HTERT RPE-1 (cell line): ENCODE measurements around the gene GSPT1.
"Not testable (repeated sequence)": the region's sequence is repeated elsewhere in the genome, so short reads cannot be mapped to it uniquely, and the experiment has no call there.

Experiments used
- in situ Hi-C: fragments of 300-500 bp; cut with MboI; formaldehyde crosslinking; loops from 4 replicates; pipeline ENCODE4 v1.14.3; 2020; ENCODE audit warnings: low sequenced_read_pairs

GSPT1 gene

DNA sequence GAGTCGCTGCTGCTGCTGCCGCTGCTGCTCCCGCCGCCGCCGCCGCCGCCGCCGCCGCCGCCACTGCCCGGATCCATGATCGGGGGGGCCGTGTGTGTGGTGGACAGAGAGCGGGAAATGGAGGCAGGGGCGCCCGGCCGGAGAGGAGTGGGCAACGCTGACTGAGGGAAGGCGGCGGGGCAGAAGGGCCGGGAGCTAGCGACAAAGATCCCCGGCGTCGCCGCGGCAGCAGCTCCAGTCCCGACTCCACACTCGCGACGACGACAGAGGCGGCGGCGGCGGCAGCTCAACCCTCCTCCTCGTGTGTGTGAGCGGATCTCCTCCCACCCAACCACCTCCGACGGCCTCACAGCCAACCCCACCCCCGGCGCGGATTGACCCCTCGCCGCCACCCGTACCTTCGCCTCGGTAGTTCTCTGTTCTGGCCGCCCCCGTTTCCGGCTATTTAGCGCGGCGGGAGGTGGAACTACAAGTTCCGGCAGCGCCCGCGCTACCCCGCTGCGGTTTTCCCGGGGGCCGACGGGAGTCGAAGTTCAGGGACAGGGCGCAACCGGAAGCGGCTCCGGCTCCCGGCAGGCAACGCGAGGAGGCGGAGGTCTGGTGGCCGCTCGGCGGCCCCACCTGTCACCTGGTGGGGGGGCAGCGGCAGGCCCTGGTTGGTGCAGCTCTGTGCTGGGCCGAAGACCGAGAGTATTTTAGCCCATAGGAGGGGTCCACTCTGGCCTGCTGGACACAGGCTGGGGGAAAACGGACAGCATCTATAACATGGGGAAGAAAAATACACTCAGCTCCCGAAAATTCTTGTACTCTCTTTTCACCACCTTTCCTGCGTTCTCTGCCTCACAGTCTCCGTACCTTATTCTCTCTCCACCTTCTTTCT, at the start of gene GSPT1:
Gene GSPT1 (minus strand): TSS at position 313 of the 880 bp plus-strand sequence. CDS start 236 bp downstream, at position 77.
- in situ Hi-C loops, result no loop called here

- in situ Hi-C loops, result no loop called here
Measured at GRCh38 chr16:11964761-11965551, 49.2 kb upstream of the GSPT1 start, which contains the start of gene TNFRSF17. TSS of gene TNFRSF17 (plus strand) at chr16:11965210. CDS start at chr16:11965325, 115 bp downstream.

GRCh38 chr16:11963706-11964105, 48.0 kb upstream of the GSPT1 start:
- in situ Hi-C loops, result no loop called here

DNA sequence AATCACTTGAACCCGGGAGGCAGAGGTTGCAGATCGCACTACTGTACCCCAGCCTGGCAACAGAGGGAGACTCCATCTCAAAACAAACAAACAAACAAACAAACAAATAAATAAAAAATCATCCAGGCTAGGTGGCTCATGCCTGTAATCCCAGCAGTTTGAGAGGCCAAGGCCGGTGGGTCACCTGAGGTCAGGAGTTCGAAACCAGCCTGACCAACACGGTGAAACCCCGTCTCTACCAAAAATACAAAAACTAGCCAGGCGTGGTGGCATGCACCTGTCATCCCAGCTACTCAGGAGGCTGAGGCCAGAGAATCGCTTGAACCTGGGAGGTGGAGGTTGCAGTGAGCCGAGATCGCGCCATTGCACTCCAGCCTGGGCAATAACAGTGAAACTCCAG, 47.2 kb upstream of the GSPT1 start:
- in situ Hi-C loops, result not testable (repeated sequence)

DNA sequence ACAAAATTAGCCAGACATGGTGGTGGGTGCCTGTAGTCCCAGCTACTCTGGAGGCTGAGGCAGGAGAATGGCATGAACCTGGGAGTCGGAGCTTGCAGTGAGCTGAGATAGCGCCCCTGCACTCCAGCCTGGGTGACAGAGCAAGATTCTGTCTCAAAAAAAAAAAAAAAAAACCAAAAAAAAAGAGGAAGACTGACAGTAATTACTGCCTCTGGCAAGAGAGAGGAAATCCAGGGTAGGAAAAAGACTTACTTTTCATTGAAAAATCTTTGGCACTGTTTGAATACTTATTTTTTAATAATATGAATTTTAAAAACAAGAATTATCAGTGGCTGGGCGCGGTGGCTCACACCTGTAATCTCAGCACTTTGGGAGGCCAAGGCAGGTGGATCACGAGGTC, 46.7 kb upstream of the GSPT1 start:
- in situ Hi-C loops, result not testable (repeated sequence)

DNA sequence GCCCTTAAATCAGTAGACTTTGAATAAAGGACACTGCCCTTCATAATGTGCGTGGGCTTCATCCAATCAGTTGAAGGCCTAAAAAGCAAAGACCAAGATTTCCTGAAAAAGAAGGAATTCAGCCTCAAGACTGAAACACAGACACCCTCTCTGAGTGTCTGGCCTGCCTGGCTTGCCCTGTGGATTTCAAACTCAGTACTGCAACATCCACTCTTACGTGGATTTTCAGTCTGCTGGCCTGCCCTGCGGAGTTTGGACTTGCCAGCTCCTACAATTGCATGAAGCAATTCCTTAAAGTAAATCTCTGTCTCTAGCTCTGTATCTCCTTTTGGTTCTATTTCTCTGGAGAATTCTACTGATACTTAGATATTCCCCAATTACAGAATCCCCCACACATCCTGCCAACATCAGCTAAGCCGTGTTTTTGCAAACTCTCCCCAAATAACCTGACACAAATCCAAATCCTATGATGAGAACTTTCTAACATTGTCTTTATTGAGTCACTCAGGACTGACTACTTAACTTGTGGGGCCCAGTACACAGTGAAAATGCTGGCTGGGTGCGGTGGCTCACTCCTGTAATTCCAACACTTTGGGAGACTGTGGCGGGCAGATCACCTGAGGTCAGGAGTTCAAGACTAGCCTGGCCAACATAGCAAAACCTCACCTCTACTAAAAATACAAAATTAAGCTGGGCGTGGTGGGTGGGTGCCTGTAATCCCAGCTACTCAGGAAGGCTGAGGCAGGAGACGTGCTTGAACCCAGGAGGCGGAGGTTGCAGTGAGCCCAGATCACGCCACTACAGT, 42.0 kb upstream of the GSPT1 start:
- in situ Hi-C loops, result no loop called here

GRCh38 chr16:11956558-11956957, 40.8 kb upstream of the GSPT1 start:
- in situ Hi-C loops, result no loop called here

DNA sequence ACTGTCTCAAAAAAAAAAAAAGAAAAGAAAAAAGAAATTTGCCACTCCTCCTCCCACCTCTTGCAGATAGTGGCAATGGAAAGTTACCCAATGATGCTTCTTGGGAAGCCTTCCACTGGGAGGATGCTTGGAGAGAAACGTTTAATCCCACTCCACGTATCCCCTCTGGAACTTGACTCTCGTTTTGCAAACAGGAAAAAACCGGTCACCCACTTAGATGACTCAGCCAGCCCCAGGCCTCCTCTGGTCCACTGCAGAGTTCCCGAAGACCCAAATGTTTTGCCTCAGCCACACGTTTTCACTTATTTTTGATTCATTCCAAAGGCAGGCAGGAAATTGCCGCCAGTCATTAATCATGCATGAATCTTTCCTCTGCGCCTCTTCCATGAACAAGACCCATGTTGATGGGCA, 40.0 kb upstream of the GSPT1 start:
- in situ Hi-C loops, result no loop called here

GRCh38 chr16:11953576-11953975, 37.8 kb upstream of the GSPT1 start:
- in situ Hi-C loops, result not testable (repeated sequence)

- in situ Hi-C loops, result no loop called here
Measured at GRCh38 chr16:11950388-11950787, 34.6 kb upstream of the GSPT1 start.

- in situ Hi-C loops, result no loop called here
Measured at GRCh38 chr16:11949527-11949926, 33.8 kb upstream of the GSPT1 start.

DNA sequence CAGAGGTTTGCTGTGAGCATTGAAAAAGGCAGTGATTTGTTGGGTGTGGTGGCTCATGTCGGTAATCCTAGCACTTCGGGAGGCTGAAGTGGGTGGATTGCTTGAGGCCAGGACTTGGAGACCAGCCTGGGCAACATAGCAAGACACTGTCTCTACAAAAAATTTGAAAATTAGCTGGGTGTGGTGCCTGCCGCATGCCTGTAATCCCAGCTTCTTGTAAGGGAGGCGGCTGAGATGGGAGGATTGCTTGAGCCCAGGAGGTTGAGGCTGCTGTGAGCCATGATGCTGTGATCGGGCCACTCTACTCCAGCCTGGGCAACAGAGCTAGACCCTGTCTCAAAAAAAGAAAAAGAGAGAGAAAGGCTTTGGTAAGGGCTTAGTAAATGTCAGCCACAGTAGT, 33.1 kb upstream of the GSPT1 start:
- in situ Hi-C loops, result no loop called here

DNA sequence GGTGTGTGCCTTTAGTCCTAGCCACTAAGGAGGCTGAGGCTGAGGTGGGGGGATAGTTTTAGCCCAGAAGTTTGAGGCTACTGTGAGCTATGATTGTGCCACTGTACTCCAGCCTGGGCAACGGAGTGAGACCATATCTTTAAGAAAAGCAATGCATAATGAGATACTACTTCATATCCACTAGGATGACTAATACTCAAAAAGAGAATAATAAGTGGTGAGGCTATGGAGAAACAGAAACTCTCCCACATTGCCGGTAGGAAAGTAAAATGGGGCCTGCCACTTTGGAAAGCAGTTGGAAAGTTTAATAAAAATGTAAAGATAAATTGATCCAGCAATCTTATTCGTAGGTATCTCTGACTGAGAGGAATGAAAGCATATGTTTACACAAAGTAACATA, 30.7 kb upstream of the GSPT1 start:
- in situ Hi-C loops, result no loop called here

DNA sequence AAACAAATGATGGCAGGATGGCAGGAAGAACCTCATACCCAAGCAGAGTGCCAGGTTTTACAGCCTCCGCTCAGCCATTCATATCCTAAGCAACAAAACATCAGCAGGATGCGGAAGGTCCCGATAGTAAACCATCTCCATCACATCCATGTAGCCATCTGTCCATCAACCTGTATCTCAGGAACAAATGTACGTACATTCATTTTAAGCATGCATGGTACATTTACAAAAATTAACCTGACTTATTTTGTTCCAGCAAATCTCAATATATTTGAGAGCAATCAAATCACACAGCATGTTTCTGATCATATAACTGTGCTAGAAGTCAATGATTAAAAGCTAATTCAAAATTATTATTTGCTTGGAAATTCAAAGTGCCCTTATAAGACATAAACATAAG, 26.2 kb upstream of the GSPT1 start, which contains the start of gene NPIPB2:
Gene NPIPB2 (minus strand): TSS at position 101 of the 400 bp plus-strand sequence. CDS start 0 bp downstream, at position 101.
- in situ Hi-C loops, result not testable (repeated sequence)

GRCh38 chr16:11927350-11927749, 11.6 kb upstream of the GSPT1 start:
- in situ Hi-C loops, result not testable (repeated sequence)

DNA sequence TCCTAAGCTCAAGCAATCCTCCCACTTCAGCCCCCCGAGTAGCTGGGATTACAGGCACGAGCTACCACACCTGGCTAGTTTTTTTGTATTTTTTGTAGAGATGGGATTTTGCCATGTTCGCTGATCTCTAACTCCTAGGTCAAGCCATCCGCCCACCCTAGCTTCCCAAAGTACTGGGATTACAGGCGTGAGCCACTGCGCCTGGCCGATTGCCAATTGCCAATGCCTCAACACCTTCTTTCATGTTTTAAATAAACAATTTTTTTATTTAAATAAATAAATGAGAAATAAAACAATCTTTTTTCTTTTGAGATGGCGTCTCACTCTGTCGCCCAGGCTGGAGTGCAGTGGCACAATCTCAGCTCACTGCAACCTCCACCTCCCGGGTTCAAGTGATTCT, 8.3 kb upstream of the GSPT1 start:
- in situ Hi-C loops, result not testable (repeated sequence)

- in situ Hi-C loops, result no loop called here
Measured at GRCh38 chr16:11916524-11917285, 949 bp upstream of the GSPT1 start.

GRCh38 chr16:11915114-11915643, 577 bp downstream of the GSPT1 start:
- in situ Hi-C loops, result no loop called here

- in situ Hi-C loops, result no loop called here
Measured at GRCh38 chr16:11914210-11915113, 1.3 kb downstream of the GSPT1 start.
